ENCODE results near the gene CPNE1.

Gene CPNE1

GRCh38 chr20:35651958-35652357 is 12.7 kb downstream of the CPNE1 start:
- DNase-seq (ENCODE audit: extremely low read depth, low read depth), result no peak
- TF ChIP-seq, protein P1, sequence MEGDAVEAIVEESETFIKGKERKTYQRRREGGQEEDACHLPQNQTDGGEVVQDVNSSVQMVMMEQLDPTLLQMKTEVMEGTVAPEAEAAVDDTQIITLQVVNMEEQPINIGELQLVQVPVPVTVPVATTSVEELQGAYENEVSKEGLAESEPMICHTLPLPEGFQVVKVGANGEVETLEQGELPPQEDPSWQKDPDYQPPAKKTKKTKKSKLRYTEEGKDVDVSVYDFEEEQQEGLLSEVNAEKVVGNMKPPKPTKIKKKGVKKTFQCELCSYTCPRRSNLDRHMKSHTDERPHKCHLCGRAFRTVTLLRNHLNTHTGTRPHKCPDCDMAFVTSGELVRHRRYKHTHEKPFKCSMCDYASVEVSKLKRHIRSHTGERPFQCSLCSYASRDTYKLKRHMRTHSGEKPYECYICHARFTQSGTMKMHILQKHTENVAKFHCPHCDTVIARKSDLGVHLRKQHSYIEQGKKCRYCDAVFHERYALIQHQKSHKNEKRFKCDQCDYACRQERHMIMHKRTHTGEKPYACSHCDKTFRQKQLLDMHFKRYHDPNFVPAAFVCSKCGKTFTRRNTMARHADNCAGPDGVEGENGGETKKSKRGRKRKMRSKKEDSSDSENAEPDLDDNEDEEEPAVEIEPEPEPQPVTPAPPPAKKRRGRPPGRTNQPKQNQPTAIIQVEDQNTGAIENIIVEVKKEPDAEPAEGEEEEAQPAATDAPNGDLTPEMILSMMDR (IDR thresholded peaks at IDR 0.05; ENCODE audit: low read depth, low read length, missing control alignments), result no peak
- no peak overlapping the region for H3K4me3 ChIP-seq (replicated peaks; ENCODE audit: low read depth, low read length)

DNA sequence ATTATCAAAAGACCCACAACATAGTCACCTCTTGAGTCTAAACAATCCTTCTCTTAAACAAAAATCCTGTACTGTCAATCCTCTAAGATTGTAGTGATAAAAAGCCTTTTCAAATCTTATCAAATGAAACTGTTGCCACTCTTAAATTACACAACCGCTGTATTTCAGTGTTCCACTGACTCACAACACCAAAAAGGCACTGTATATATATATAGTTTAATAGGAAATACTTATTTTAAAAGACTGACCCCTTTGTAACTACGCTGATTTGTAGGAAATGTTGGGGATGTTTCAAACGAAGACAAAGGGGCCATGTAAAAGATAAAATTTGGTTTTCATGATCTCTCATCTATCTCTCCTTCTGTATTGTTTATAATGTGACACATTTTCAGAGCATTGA is 14.1 kb downstream of the CPNE1 start:
- no peak overlapping the region for H3K4me3 ChIP-seq (replicated peaks; ENCODE audit: low read depth, low read length)
- DNase-seq (ENCODE audit: extremely low read depth, low read depth), result no peak
- TF ChIP-seq, protein P1 (IDR thresholded peaks at IDR 0.05; ENCODE audit: low read depth, low read length, missing control alignments), result no peak

- no peak for DNase-seq (ENCODE audit: extremely low read depth, low read depth)
- H3K4me3 ChIP-seq (replicated peaks; ENCODE audit: low read depth, low read length), result no peak overlapping the region
- TF ChIP-seq, protein P1 (IDR thresholded peaks at IDR 0.05; ENCODE audit: low read depth, low read length, missing control alignments), result no peak
Measured at GRCh38 chr20:35648836-35649235, 15.9 kb downstream of the CPNE1 start.

DNA sequence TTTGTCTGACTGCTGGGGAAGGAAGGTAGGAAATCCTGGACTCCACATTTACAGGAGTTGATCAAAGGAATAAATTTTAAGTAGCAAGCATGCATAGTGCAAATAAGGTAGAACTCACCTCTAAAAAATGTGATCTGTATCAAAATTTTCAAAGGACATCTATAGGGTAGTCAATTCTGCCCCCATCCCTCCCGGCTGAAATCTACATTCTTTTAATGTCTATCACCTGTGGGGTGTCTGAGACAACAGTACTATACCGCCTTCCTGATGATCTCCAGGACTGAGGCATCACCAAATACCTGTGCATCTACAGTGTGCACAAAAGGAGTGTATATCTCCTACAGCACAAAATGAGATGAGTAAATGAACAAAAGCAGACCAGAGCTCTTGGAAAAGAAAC is 19.9 kb downstream of the CPNE1 start:
- TF ChIP-seq, protein P1 (IDR thresholded peaks at IDR 0.05; ENCODE audit: low read depth, low read length, missing control alignments), result no peak
- H3K4me3 ChIP-seq (replicated peaks; ENCODE audit: low read depth, low read length), result no peak overlapping the region
- DNase-seq (ENCODE audit: extremely low read depth, low read depth), result no peak

DNA sequence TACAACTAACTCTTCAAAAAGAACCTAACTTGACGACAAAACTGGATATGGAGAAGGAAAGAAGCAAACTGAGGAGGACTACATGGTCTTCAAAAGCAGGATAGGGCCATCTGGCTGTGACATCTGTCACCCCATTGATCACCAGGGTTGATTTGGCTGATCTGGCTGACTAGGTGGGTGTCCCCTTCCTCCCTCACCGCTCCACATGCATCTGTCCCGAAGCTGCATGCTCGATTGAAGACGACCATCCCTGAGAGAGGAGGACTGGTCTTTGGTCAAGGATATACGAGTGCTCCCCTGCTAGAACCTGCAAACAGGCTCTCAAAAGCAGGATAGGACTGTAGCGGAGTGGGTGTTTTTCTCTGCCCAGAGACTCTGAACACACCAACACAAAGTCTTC is 21.7 kb downstream of the CPNE1 start:
- no peak overlapping the region for H3K4me3 ChIP-seq (replicated peaks; ENCODE audit: low read depth, low read length)
- TF ChIP-seq, protein P1 (IDR thresholded peaks at IDR 0.05; ENCODE audit: low read depth, low read length, missing control alignments), result no peak
- DNase-seq (ENCODE audit: extremely low read depth, low read depth), result no peak

DNA sequence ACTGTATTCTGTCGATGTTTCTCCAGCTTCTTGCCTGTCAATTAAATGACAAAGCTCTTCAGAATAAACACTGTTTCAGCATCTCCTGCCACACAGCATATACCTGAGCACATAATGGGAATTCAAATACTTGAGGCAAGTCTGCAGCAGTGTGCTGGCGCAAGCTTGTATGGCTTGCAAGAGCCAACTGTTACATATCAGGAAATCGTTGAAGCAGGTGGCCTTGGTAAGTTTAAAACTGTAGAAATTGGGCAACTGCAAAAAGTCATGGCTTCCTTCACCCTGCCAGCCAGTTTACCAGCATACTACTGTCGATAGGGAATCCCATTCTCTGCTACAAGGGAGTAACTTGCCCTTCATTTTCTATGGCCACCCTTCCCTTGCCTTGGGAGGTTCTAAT is 23.0 kb downstream of the CPNE1 start:
- H3K4me3 ChIP-seq (replicated peaks; ENCODE audit: low read depth, low read length), result no peak overlapping the region
- DNase-seq (ENCODE audit: extremely low read depth, low read depth), result no peak
- TF ChIP-seq, protein P1 (IDR thresholded peaks at IDR 0.05; ENCODE audit: low read depth, low read length, missing control alignments), result no peak

DNA sequence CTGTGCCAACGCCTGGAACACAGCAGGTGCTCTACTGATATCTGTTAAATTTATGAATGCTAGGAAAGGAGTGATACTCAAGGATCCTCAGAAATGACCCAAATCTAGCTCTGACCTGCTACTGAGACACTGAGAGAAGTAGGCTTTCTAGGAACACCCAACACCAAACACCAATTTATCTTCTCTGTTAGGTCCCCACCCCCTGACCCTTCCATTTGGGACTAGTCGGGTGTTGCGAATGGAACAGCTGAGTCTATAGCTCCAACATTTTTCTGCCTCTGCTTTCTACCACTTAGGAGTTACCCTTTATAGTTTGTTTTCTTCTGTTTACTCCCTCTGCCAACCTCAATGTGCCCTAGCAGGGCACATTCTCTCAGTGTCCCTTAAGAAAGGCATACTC is 24.0 kb downstream of the CPNE1 start:
- no peak overlapping the region for H3K4me3 ChIP-seq (replicated peaks; ENCODE audit: low read depth, low read length)
- DNase-seq (ENCODE audit: extremely low read depth, low read depth), result no peak
- TF ChIP-seq, protein P1 (IDR thresholded peaks at IDR 0.05; ENCODE audit: low read depth, low read length, missing control alignments), result no peak

All from HFF-Myc (cell line).